Activated T-cell treated with anti-CD3 and anti-CD28 coated beads, Interleukin-2, amount 50 U/mL, for 4 hours (primary cell): ENCODE data around the gene SH3BGRL3. TPM values are rescaled to one million over a fixed set of nuclear protein-coding genes. Genes with fewer than 3 reads are reported as not detected.
"Not testable (repeated sequence)": the region's sequence is repeated elsewhere in the genome, so short reads cannot be mapped to it uniquely, and the experiment has no call there.

Experiments used
- ATAC-seq, 2 donors: fragments of 200-7000 bp; cut with Tn5 transposase; one replicate each; pipeline ENCODE4 v1.10.0; 2021
- DNase-seq: peaks from one replicate; pipeline ENCODE4 v3.0.0-alpha.2; 2020
- H3K27me3 Mint-ChIP-seq: one replicate; pipeline ENCODE4 v1.8.0; 2021; ENCODE audit warnings: low read depth, mixed read lengths
- H3K36me3 Mint-ChIP-seq: one replicate; pipeline ENCODE4 v1.8.0; 2022; ENCODE audit warnings: mixed read lengths; ENCODE audit not compliant: insufficient read depth
- H3K4me1 Mint-ChIP-seq: one replicate; pipeline ENCODE4 v1.8.0; 2021; ENCODE audit warnings: low read depth, mixed read lengths
- H3K4me3 Mint-ChIP-seq: one replicate; pipeline ENCODE4 v1.8.0; 2021; ENCODE audit warnings: mild to moderate bottlenecking, moderate library complexity, mixed read lengths
- H3K9me3 Mint-ChIP-seq: one replicate; pipeline ENCODE4 v1.8.0; 2021; ENCODE audit warnings: mixed read lengths
- total RNA-seq, 3 donors: library from RNA; stranded (reverse); gene quantifications; one replicate each; pipeline ENCODE4 v1.2.1, GENCODE V29; 2021

The SH3BGRL3 gene
- total RNA-seq, 3 donors from 2014 or later = 324 to 352 (median 326) TPM

- H3K4me3 Mint-ChIP-seq = no peak overlapping the region
- no peaks in the 10 kb centered on the region for H3K9me3 Mint-ChIP-seq
- H3K27me3 Mint-ChIP-seq = no peaks in the 10 kb centered on the region
- peaks cover 3% of the 10 kb centered on the region for H3K36me3 Mint-ChIP-seq
- ATAC-seq (no peak), DNase-seq (no peak)
- H3K4me1 Mint-ChIP-seq = peaks cover 1% of the 10 kb centered on the region
Observed at GRCh38 chr1:26328597-26328996, 48.7 kb downstream of the SH3BGRL3 start.

GRCh38 chr1:26329380-26329779, 49.5 kb downstream of the SH3BGRL3 start:
- not testable (repeated sequence) for H3K27me3 Mint-ChIP-seq, DNase-seq, H3K4me1 Mint-ChIP-seq, H3K9me3 Mint-ChIP-seq, ATAC-seq, H3K4me3 Mint-ChIP-seq, H3K36me3 Mint-ChIP-seq

- ATAC-seq = no peak
- peaks cover 6% of the 10 kb centered on the region for H3K4me1 Mint-ChIP-seq
- no peak for DNase-seq
- no peaks in the 10 kb centered on the region for H3K9me3 Mint-ChIP-seq
- H3K36me3 Mint-ChIP-seq = no peaks in the 10 kb centered on the region
- H3K27me3 Mint-ChIP-seq = no peaks in the 10 kb centered on the region
- H3K4me3 Mint-ChIP-seq = no peak overlapping the region
Observed at GRCh38 chr1:26330276-26330675, 50.4 kb downstream of the SH3BGRL3 start.

Other genes starting within 250 kb of the SH3BGRL3 start
- not detected for gene SLC30A2, start 234.0 kb upstream of the SH3BGRL3 start, total RNA-seq
- not detected for gene TRIM63, start 212.5 kb upstream of the SH3BGRL3 start, total RNA-seq
- gene PDIK1L, start 168.3 kb upstream of the SH3BGRL3 start, total RNA-seq = 10 to 100 TPM in 2 of 3 donors, 1 to 10 TPM in 1; 9.6 to 13.5 (median 12.2) TPM
- not detected for gene FAM110D, start 121.0 kb upstream of the SH3BGRL3 start, total RNA-seq
- gene C1orf232, start 111.1 kb upstream of the SH3BGRL3 start, total RNA-seq = not detected
- 100 to 1,000 TPM; 121 to 151 (median 139) TPM for gene ZNF593, start 110.2 kb upstream of the SH3BGRL3 start, total RNA-seq
- not detected for gene ZNF593OS, start 108.3 kb upstream of the SH3BGRL3 start, total RNA-seq
- 1 to 10 TPM; 4.3 to 6.1 (median 5.1) TPM for gene CNKSR1, start 102.6 kb upstream of the SH3BGRL3 start, total RNA-seq
- not detected for gene CATSPER4, start 89.5 kb upstream of the SH3BGRL3 start, total RNA-seq
- 10 to 100 TPM; 25.5 to 28.7 (median 25.7) TPM for gene CEP85, start 45.9 kb upstream of the SH3BGRL3 start, total RNA-seq
- 10 to 100 TPM; 17.4 to 21.1 (median 19.9) TPM for gene UBXN11, start 26.6 kb downstream of the SH3BGRL3 start, total RNA-seq
- 10 to 100 TPM; 82.3 to 99.4 (median 93.8) TPM for gene CD52, start 37.9 kb downstream of the SH3BGRL3 start, total RNA-seq
- under 1 TPM; 0.16 to 0.45 (median 0.30) TPM for gene CRYBG2, start 74.0 kb downstream of the SH3BGRL3 start, total RNA-seq
- gene ZNF683, start 92.7 kb downstream of the SH3BGRL3 start, total RNA-seq = under 1 TPM; 0.11 to 0.30 (median 0.13) TPM
- under 1 TPM; 0.37 to 0.57 (median 0.46) TPM for gene LIN28A, start 130.7 kb downstream of the SH3BGRL3 start, total RNA-seq
- 10 to 100 TPM; 59.7 to 68.8 (median 60.1) TPM for gene DHDDS, start 152.2 kb downstream of the SH3BGRL3 start, total RNA-seq
- 100 to 1,000 TPM; 417 to 447 (median 437) TPM for gene HMGN2, start 192.4 kb downstream of the SH3BGRL3 start, total RNA-seq
- gene RPS6KA1, start 249.7 kb downstream of the SH3BGRL3 start, total RNA-seq = 100 to 1,000 TPM; 131 to 157 (median 134) TPM